Astrocyte (in vitro differentiated cells and primary cell): ENCODE measurements around the gene GET4. TPM values are rescaled to one million over a fixed set of nuclear protein-coding genes. Genes with fewer than 3 reads are reported as not detected.

Source experiments
- DNase-seq: peaks from one replicate; pipeline ENCODE4 v3.0.0-alpha.2; 2010; ENCODE audit warnings: low read depth
- FAIRE-seq: peaks from 2 replicates; lab custom pipeline; 2011; peaks lifted over from hg19 to GRCh38; lab: Jason Lieb, UNC
- H2AFZ ChIP-seq: 2 replicates; pipeline ENCODE4 v1.6.0; 2012; ENCODE audit warnings: low read depth, low read length, inconsistent platforms
- H3K27ac ChIP-seq: 2 replicates; pipeline ENCODE4 v1.5.1; 2011; ENCODE audit warnings: low read depth, low read length, inconsistent platforms
- H3K27me3 ChIP-seq: 2 replicates; pipeline ENCODE4 v1.6.0; 2011; ENCODE audit warnings: low read length, inconsistent platforms; ENCODE audit not compliant: insufficient read depth
- H3K36me3 ChIP-seq: 2 replicates; pipeline ENCODE4 v1.5.1; 2011; ENCODE audit warnings: low read length, inconsistent platforms; ENCODE audit not compliant: insufficient read depth
- H3K4me1 ChIP-seq: 2 replicates; pipeline ENCODE4 v1.5.1; 2011; ENCODE audit warnings: low read length, inconsistent platforms; ENCODE audit not compliant: insufficient read depth
- H3K4me2 ChIP-seq: 2 replicates; pipeline ENCODE4 v1.6.0; 2012; ENCODE audit warnings: low read length, inconsistent platforms
- H3K4me3 ChIP-seq: 2 replicates; pipeline ENCODE4 v1.5.1; 2011; ENCODE audit warnings: low read depth, mild to moderate bottlenecking, low read length, inconsistent platforms; ENCODE audit not compliant: insufficient read depth
- H3K79me2 ChIP-seq: 2 replicates; pipeline ENCODE4 v1.6.0; 2012; ENCODE audit warnings: mild to moderate bottlenecking, low read length, inconsistent platforms; ENCODE audit not compliant: insufficient read depth
- H3K9ac ChIP-seq: 2 replicates; pipeline ENCODE4 v1.6.0; 2012; ENCODE audit warnings: mild to moderate bottlenecking, low read length, inconsistent platforms
- H3K9me3 ChIP-seq: 2 replicates; pipeline ENCODE4 v1.5.1; 2012; ENCODE audit warnings: low read depth, mild to moderate bottlenecking, low read length, inconsistent platforms; ENCODE audit not compliant: insufficient read depth
- H4K20me1 ChIP-seq: 2 replicates; pipeline ENCODE4 v1.6.0; 2012; ENCODE audit warnings: low read length, inconsistent platforms; ENCODE audit not compliant: insufficient read depth
- H3K27ac Mint-ChIP-seq: one replicate; pipeline ENCODE4 v1.8.0; 2021; ENCODE audit warnings: mild to moderate bottlenecking, mixed read lengths; ENCODE audit not compliant: unreplicated experiment
- H3K27me3 Mint-ChIP-seq: one replicate; pipeline ENCODE4 v1.8.0; 2021; ENCODE audit warnings: low read depth, mixed read lengths; ENCODE audit not compliant: unreplicated experiment
- H3K36me3 Mint-ChIP-seq: one replicate; pipeline ENCODE4 v1.8.0; 2021; ENCODE audit warnings: low read depth, mixed read lengths; ENCODE audit not compliant: unreplicated experiment
- H3K4me1 Mint-ChIP-seq: one replicate; pipeline ENCODE4 v1.8.0; 2021; ENCODE audit warnings: low read depth, mixed read lengths; ENCODE audit not compliant: unreplicated experiment
- H3K4me3 Mint-ChIP-seq: one replicate; pipeline ENCODE4 v1.8.0; 2021; ENCODE audit warnings: mild to moderate bottlenecking, moderate library complexity, mixed read lengths; ENCODE audit not compliant: unreplicated experiment
- H3K9me3 Mint-ChIP-seq: one replicate; pipeline ENCODE4 v1.8.0; 2021; ENCODE audit warnings: mild to moderate bottlenecking, mixed read lengths; ENCODE audit not compliant: unreplicated experiment
- CTCF ChIP-seq: IDR thresholded peaks from 2 replicates; pipeline ENCODE4 v1.5.1; 2011; ENCODE audit warnings: low read depth, mild to moderate bottlenecking, inconsistent platforms, low read length, moderate library complexity; ENCODE audit not compliant: insufficient read depth
- EZH2 ChIP-seq: IDR thresholded peaks from 2 replicates; pipeline ENCODE4 v1.6.1; 2012; ENCODE audit warnings: mild to moderate bottlenecking, low read length, inconsistent platforms; ENCODE audit not compliant: insufficient read depth
- total RNA-seq: library from RNA; stranded (reverse); gene quantifications from 2 replicates; pipeline ENCODE4 v1.2.1, GENCODE V29; 2021

GET4 gene
- total RNA-seq, 1 donor from 2014 or later, result 43.0 TPM

DNA sequence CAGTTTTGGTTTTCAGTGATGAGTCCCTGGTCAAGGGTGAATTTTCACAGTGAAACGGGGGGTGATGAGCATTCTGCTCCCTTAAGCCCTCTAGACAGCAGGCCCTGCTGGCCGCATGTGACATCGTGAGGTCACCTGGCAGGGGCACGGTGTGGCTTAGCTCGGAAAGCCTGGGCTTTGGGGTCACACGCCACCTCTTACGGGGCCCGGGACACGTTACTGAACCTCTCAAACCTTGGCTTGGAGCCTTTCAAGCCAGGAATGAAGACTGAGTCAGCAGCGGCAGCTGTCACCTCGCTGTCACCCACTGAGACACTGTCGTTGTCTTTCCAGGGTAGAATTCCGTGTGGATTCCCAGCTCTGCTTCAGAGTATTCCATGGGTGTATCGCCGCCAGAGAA lies 4.1 kb downstream of the GET4 start:
- DNase-seq (no peak), FAIRE-seq (no peak)
- Histone ChIP-seq H4K20me1 (peaks cover 76% of the 10 kb centered on the region), H3K79me2 (peaks cover 82% of the 10 kb centered on the region), H3K9ac (no peak overlapping the region), H3K27ac (no peak overlapping the region), H3K27me3 (no peaks in the 10 kb centered on the region), H3K4me3 (no peak overlapping the region), H3K4me2 (no peak overlapping the region), H3K36me3 (no peaks in the 10 kb centered on the region), H3K4me1 (no peaks in the 10 kb centered on the region), H2AFZ (no peak overlapping the region), H3K9me3 (no peaks in the 10 kb centered on the region)
- Mint-ChIP-seq H3K27ac (no peak overlapping the region), H3K27me3 (no peaks in the 10 kb centered on the region), H3K4me3 (no peak overlapping the region), H3K36me3 (peaks cover 7% of the 10 kb centered on the region), H3K9me3 (no peaks in the 10 kb centered on the region), H3K4me1 (peaks cover 11% of the 10 kb centered on the region)
- no peak for TF ChIP-seq EZH2
- no peak for TF ChIP-seq CTCF

GRCh38 chr7:881441-882234 lies 5.3 kb downstream of the GET4 start:
- H3K27me3 Mint-ChIP-seq, result no peaks in the 10 kb centered on the region
- no peak for FAIRE-seq
- H3K27ac Mint-ChIP-seq, result no peak overlapping the region

More at GRCh38 chr7:881441-882234, 5.3 kb downstream of the GET4 start:
- peaks cover 94% of the 10 kb centered on the region for H3K79me2 ChIP-seq
- no peak overlapping the region for H3K4me2 ChIP-seq
- H3K27ac ChIP-seq, result no peak overlapping the region
- TF ChIP-seq EZH2 (no peak), CTCF (no peak)
- Mint-ChIP-seq H3K4me3 (no peak overlapping the region), H3K36me3 (peaks cover 7% of the 10 kb centered on the region), H3K4me1 (peaks cover 11% of the 10 kb centered on the region), H3K9me3 (no peaks in the 10 kb centered on the region)
- no peak overlapping the region for H3K9ac ChIP-seq
- DNase-seq, result no peak
- H4K20me1 ChIP-seq, result peaks cover 88% of the 10 kb centered on the region
- no peak overlapping the region for H2AFZ ChIP-seq
- H3K9me3 ChIP-seq, result no peaks in the 10 kb centered on the region
- no peaks in the 10 kb centered on the region for H3K27me3 ChIP-seq
- no peak overlapping the region for H3K4me3 ChIP-seq
- H3K4me1 ChIP-seq, result no peaks in the 10 kb centered on the region
- H3K36me3 ChIP-seq, result no peaks in the 10 kb centered on the region
